HG03139 (cell line): ENCODE measurements around the gene HK3.

ENCODE experiments used
- ATAC-seq: cut with Tn5 transposase; IDR thresholded peaks from one replicate; pipeline ENCODE4 v1.9.1; 2021; ENCODE audit not compliant: unreplicated experiment

The HK3 gene

DNA sequence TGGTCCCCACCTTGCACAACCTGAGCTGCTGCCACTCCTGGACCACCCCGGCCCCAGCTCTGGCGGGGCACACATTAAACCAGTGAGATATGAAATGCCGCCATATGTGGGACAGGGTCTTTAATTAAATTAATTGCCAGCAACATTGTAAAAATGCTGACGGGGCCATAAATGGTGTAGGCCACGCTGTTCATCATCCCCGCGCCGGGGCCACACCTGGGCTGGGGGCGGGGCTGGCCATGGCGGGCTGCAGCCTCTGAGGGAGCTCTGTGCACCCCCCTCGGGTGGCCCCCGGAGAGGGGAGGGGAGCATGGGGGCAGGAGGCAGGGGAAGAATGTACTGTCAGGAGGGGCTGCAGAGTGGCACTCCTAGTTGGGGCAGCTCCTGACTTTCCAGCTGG lies 47.8 kb downstream of the HK3 start:
- no peak for ATAC-seq

DNA sequence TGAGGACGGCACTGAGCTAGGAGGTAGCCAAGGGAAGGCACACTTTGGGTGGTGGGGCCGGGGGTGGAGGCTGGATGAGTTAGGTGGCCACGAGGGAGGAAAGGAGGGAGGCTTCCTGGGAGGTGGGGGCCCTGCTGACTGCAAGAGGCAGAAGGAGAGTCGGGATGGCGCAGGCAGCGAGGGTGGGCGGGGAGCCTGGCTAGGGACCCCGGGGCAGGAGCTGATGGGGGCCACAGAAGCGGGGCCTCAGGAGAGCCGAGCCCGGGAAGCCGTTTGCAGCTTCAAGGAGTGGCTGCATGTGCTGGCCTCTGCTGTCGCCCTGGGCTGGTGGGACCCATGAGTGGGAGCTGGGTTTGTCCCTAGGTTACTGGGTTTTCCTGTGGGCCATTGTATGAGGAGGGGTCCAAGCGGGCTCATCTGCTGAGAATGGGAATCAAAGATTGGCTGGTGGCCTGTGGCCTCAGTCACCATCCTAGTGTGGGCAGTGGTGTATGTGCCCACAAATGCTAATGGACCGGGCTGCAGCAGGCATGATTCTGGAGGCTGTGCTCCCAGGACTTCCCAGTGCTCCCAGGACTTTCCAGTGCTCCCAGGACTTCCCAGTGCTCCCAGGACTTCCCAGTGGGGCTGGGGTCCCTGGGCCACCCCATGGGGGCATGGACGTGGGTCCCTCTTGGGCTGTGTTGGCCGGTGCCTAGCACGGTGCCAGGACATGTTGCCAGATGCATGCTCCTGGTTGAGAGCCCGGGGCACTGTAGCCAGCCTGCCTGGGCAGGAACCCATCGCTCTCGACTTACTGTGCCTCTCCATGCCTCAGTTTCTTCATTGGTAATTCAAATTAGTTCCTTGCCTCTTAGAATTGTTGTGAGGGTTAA lies 48.5 kb downstream of the HK3 start:
- ATAC-seq: no peak

DNA sequence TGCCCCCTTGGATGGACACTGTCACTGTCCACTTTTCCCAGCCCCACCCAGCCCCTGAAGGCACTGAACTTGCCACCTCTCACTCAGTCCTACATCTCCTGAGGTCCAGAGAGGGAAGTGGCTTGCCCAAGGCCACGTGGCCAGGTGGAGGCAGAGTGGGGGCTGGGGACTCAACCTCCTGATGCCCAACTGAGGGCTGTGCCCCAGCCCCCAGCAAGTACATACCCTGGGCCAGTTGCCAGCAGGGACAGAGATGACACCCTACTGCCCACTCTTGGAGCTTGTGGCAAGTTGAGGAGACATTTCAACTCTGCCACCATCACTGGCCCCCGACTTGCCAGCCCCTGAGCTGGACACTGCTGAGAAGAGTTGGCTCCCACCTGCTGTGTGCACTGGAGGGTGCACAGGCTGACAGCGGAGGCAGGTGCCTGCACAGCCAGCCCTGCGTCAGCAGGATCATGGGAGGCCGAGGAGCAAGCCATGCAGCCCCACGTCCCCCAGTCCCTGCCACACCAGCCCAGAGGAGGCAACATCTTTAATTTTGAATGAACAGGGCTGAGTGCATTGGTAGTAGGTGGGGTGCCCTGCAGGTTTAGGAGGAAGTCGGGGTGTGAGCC lies 49.4 kb downstream of the HK3 start:
- no peak for ATAC-seq

DNA sequence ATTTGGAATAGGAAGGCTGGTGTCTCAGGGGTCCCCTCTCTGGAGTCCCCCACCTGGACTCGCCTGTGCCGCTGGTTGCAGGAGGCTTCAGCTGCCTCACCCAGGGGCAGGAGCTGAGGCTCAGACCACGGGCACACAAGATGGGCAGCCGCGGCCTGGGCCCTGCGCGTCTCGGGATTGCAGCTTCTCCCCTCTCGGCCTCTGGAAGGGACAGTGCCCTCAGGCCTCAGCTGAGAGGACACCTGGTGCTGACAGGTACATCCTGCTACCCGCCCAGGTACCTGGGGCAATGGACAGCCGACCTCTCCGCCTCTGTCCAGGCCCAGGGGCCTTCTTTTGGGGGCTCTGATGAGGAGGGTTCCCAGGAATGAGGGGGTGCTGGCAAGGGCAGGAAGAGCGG lies 50.5 kb downstream of the HK3 start:
- no peak for ATAC-seq

DNA sequence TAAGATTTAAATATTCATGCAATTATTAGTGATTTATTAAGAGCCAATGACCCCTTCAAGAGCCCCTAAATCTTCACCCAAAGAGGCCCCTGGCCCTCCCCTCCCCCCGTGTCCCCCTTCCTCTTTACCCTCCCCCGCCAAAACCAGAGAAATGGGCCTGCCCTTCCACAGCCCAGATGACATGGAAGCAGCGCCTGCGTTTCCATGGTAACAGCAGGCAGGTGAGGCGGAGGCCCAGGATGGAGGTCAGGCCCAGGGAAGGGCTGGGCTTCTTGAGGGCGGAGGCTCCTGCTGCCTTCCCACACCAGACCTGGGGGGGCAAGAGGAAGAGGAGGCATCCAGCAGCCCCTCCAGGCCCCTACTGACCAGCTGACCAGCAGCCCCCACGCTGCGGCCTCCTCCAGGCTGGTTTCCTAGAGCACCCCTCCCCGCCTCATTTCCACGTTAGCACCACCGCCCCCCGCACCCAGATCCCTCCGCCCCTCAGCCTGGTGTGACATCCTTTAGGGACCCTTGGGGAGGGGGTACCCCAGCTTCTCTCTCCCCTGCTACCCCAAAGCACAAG lies 51.3 kb downstream of the HK3 start:
- ATAC-seq: no peak

DNA sequence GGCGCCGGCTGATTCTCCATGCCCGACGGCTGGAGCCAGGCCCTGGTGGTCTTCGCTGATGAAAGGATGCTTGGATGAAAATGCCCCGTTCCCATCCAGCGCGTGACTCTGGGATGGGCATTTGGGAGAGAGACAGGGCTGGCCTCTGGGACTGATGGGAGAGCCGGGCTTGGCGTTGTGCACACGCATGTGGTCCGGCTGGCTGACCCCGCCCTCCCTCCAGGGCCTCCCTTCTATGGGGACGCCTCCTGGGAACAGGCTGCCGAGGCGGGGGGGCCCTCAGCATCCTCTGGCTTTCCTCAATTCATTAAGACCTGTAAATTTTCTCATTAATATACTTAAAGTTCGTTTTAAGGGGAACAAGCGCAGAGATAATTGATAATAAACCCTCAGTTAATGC lies 52.0 kb downstream of the HK3 start:
- no peak for ATAC-seq

DNA sequence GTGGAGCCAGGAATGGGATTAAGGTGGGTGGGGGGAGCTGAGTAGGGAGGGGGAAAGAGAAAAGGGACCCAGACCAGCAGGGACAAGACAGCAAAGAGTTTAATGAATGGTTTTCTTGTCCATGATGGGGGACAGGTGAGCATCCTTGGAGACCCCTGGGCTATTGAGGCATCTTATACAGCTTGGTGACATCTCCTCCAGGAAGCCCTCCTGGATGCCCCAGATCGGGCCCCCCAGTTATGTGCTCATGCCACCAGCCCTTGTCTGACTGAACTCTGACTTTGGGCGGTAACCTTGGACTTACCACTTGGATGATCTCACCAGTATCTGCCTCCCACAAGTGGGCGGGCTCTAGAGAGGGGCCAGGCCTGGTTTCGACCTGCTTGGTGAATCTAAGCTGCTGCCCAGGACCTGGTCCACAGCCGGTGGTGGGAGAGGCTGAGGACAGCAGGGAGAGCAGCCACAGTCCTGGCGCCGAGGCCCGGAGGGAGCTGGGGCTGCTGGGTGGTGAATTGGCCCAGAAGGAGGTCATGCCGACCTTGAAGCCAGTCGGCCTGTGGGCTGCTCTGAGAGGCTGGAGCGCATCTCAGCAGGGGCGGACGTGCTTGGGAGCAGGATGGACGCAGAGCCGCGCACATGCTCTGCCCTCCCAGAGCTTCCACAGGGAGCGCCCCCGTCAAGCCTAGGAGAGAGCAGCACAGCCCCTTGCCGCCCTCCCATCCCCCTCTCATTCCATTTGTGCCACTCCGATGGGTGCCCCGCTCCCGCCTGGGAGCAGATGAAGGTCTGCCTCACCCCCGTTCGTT lies 52.6 kb downstream of the HK3 start:
- ATAC-seq: no peak

DNA sequence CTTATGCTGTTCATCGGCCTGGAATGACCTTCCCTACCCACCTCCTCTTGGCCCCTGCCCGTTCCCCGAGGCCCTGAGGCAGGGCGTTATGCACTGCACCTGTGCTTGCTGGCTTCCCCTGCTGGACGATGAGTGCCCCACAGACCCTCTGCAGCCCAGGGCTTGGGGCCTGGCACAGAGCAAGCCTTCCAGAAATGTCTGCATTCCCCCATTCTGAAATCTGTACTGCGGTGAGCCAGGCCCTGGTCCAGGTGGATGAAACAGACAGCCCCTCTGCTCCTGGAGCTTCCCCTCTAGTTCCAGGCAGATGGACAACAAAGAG lies 53.8 kb downstream of the HK3 start:
- ATAC-seq: no peak

DNA sequence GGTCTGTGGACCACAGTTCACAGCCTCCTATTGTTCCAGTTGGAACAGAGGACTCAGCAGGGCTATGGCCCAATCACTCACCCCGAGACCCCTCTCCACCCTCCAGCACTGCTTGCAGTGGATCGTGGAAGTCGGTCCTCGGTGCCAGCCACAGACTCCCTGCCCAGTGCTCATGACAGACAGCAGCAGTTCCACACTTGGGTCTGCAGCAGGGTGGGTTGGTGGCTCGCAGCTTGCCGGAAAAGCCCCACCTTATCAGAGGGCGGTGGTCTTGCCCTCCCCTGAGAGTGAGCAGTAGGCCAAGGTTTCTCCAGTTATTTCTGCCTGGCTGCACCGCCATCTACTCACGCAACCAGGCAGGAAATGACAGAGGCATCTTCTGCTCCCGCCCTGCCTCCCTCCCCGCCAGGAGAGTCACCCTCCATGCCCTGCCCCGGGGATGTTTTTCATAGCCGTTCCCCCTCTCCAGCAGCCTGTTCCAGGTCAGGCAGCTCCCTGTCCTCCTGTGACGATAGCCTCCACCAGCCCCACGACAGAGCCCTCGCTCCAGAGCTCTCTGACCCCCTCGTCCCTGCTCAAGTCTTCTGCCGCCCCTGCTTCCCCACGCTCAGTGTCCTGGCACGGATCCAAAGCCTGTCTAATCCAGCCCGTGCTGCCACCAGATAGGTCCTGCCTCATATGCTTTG lies 54.3 kb downstream of the HK3 start:
- ATAC-seq: no peak

DNA sequence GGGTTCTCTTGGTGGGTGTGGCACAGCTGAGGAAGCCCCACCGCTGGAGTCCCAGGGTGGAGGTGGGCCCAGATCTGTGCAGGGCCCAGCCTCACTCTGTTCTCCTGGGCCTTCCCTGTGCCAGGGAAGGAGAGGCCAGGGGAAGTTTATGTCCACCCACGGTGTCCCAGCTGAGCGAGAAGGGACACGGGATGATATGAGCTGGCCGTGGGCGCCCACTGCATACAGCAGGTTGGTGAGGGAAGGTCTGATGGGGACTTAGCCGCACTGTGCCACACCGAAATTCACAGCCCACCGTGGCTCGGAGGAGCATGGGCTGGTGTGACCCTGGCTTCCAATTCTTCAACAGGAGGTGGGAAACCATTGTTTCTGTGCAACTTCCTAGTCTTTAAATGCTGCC lies 54.9 kb downstream of the HK3 start:
- no peak for ATAC-seq

DNA sequence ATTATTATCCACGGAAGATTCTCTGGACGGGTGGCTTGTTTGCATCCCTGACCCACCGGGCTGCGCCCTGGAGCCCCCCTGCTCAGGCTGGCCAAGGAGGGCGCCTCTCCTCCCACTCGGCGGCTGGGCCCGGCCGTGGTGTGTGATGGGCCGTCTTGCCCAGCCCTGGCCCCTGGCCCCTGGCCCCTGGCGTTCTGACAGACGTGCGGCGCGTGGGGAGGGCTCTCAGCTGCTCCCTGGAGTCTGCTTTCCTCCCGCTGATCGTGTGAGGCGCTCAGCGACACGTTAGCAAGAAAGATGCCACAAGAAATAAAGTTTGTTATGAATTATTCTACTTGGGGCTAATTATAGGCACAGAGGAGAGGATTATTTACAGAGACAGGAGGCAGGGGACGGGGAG lies 55.5 kb downstream of the HK3 start:
- ATAC-seq: no peak

DNA sequence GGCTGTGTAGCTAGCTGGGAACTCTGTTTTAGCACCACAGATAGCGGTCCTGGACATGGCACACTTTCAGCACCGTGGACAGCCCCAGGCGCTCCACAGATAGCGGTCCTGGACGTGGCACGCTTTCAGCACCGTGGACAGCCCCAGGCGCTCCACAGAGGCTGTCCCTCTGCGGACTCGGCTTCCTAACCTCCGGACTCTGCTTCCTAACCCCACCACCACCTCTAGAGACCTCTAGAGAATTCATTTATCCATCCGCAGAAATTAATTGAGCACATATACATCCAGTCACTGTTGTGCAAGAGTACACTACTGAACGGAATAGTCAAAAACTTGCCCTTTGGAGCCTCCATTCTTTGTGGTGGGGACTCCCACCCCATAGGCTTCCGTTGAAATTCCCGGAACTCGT lies 61.4 kb downstream of the HK3 start:
- ATAC-seq: no peak

DNA sequence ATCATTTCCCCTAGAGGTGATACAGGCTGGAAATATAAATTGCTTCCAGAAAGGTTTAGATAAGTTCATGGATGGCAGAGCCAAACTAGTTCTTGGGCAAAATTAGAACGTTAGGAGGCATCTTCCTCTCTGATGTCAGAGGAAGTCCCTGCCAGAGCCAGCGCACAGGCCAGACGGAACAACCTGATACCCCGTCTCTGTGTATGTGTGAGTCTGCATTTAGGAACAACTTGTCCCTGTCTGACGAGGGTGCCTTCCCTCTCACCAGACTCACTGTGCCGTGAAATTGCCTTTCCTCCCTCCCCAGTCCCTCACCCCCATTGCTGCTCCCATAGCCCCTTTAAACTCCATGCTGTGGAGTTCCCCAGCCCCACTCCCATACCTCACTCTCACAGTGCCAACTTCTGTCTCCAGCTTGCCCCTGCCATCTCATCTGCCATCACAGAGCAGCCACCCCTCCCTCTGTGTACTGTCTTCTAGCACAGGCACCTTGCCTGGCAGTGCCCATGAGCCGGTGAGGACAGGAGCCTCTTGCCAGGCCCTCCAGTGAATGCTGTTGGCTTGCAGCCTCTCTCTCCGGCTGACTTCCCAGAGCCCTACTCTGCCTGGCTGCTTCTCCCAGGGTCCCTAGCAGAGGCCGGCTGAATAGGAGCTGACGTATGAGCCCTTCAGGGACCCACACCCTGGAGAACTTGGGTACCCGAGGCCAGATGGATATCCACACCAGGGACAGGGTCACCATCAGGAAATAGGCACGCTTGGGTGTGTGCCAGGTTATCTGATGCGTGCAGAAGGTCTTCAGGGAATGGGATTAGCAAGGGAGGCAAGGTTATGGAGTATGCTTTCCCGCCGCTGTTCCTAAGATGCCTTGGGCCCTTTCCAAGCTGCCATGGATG lies 62.1 kb downstream of the HK3 start:
- no peak for ATAC-seq

DNA sequence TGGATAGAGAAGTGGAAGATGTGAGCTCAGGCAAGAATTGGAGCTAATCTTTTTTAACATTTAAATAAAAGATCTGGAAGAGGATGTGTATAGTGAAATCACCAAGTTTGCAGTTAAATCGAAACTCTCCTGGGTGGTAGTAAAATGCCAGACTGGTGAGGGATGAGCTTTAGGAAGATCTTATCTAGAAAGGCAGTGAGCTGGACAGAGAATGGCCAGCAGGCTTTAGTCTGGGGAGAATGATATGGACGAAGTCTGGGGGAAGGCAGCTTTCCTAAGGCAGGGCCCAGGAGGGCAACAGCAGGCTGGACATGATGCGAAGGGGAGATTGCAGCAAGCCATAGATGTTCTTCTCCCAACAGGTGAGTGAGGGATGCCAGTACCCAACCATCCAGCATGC lies 63.2 kb downstream of the HK3 start:
- no peak for ATAC-seq

DNA sequence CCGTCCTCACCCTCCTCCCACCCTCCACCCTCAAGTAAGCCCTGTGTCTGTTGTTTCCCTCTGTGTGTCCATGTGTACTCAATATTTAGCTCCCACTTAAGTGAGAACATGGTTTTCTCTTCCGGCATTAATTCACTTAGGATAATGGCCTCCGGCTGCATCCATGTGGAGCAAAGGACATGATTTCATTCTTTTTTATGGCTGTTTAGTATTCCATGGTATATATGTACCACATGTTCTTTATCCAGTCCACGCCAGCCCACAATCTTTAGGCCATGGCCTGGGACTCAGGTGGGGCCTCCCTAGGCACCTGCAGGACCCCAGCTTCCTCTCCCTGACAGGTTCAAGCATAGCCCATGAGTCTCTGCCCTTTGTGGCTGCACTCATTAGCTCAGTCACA lies 65.9 kb downstream of the HK3 start:
- no peak for ATAC-seq

DNA sequence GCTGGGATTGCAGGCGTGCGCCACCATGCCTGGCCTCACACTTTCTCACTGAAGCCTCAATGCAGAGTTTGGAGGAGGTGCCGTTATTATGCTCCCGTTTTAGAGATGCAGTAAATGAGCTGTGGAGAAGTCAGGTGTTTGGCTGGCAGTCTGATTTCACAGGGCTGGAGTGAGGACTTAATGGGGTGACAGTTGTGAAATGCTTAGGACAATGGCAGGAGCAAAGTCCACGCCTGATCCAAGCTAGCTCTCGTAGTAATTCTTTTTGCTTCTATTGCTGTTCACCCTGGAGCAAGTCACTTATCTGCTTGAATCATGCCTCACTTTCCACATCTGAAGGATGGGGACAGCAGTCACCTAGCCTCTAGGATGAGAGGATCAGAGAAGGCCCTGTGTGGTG lies 67.0 kb downstream of the HK3 start:
- ATAC-seq: no peak

DNA sequence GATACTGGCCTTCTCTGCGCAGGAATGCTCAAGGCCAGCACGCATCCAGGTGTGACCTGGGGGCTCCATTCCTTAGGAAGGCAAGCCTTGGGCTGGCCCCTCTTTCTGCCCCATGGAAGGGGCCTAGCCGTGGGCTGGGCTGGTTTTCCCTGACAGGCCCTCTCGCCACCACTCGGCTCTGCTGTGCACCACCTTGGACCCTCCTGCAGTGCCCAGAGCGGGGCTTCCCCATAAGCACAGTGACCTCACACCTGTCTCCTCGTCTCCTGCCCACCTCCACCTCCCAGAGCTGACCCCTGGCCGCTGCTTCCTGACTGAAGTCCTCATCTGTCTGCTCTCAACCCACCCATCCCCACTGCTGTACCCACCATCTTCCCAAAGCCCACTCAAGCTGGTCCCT lies 67.7 kb downstream of the HK3 start:
- no peak for ATAC-seq

DNA sequence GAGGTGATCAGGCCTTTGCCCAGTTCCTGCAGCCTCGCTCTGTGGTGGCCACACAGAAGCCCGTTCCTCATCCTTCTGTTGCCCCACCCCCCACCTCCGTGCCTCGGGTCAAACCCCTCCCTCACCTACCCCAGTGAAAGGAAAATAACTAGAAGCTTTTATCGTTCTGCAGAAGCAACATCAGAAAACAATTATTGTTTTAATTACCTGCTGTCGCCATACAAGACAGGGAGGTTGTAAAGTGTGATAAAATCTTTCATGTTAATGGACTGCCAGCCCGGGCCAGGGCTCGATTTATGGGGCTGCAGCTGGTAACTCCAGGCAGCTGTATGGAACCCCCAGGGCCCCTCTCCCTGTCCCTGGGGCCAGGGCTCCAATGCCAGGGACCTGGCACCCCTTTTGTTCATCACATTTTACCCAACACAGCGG lies 68.1 kb downstream of the HK3 start:
- ATAC-seq: no peak
